ENCODE data around the gene TRMT6. TPM values are rescaled to one million over a fixed set of nuclear protein-coding genes. Genes with fewer than 3 reads are reported as not detected.

TRMT6 gene
- polyA plus RNA-seq, 1 donor (not counting 4 experiments of a cell fraction or from before 2014, with no cell fraction given) = 26.3 TPM

DNA sequence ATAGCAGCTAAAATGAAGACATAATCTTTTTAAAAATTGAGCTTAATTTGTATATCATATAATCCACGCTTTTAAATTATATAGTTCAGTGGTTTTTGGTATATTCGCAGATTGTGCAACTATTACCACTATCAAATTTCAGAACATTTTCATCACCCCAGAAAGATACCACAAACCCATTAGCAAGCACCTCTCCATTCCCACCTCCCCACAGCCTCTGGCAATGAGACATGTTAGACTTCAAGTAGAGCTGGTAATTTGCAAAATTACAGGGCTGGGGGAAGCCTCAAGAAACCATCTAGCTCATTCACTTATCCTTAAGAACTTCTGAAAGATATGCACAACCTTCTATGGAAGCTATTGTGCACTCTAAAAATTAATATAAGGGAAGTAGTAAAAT lies 37.2 kb downstream of the TRMT6 start:
- Histone ChIP-seq H4K20me1 (ENCODE audit: control insufficient read depth, extremely low read depth, insufficient read depth, low read length) (no peaks in the 10 kb centered on the region), H3K9me3 (ENCODE audit: control insufficient read depth, low read depth, low read length) (no peaks in the 10 kb centered on the region), H3K79me2 (ENCODE audit: control insufficient read depth, insufficient read depth, low read length) (no peaks in the 10 kb centered on the region), H3K4me3 (ENCODE audit: control insufficient read depth in 2 of 3, extremely low read depth in 1 of 3, insufficient read depth in 2 of 3, low read depth in 1 of 3, low read length in 3 of 3) (no peak overlapping the region), H3K27me3 (ENCODE audit: control insufficient read depth, extremely low read depth, insufficient read depth, low read length) (peaks cover 7% of the 10 kb centered on the region), H3K4me1 (ENCODE audit: control insufficient read depth, extremely low read depth, insufficient read depth, low read length) (peaks cover 4% of the 10 kb centered on the region), H3K4me2 (ENCODE audit: control insufficient read depth, extremely low read depth, insufficient read depth, low read depth, low read length) (no peak overlapping the region), H3K27ac (ENCODE audit: control insufficient read depth, insufficient read depth, low read length) (no peak overlapping the region), H2AFZ (ENCODE audit: control insufficient read depth, low read length) (no peak overlapping the region), H3K36me3 (ENCODE audit: control insufficient read depth in 2 of 2, extremely low read depth in 1 of 2, insufficient read depth in 2 of 2, low read length in 2 of 2) (no peaks in the 10 kb centered on the region), H3K9me1 (ENCODE audit: control insufficient read depth, extremely low read depth, insufficient read depth, low read length) (no peaks in the 10 kb centered on the region), H3K9ac (ENCODE audit: control insufficient read depth, extremely low read depth, insufficient read depth, low read length) (no peak overlapping the region)
- FAIRE-seq (no peak), DNase-seq (ENCODE audit: low read depth, low spot score) (no peak)
- TF ChIP-seq, protein P1, sequence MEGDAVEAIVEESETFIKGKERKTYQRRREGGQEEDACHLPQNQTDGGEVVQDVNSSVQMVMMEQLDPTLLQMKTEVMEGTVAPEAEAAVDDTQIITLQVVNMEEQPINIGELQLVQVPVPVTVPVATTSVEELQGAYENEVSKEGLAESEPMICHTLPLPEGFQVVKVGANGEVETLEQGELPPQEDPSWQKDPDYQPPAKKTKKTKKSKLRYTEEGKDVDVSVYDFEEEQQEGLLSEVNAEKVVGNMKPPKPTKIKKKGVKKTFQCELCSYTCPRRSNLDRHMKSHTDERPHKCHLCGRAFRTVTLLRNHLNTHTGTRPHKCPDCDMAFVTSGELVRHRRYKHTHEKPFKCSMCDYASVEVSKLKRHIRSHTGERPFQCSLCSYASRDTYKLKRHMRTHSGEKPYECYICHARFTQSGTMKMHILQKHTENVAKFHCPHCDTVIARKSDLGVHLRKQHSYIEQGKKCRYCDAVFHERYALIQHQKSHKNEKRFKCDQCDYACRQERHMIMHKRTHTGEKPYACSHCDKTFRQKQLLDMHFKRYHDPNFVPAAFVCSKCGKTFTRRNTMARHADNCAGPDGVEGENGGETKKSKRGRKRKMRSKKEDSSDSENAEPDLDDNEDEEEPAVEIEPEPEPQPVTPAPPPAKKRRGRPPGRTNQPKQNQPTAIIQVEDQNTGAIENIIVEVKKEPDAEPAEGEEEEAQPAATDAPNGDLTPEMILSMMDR (optimal IDR thresholded peaks at IDR 0.05 in 1 of 3, IDR thresholded peaks at IDR 0.05 in 1 of 3, conservative IDR thresholded peaks at IDR 0.05 in 1 of 3; ENCODE audit: extremely low read depth in 1 of 3, insufficient read depth in 2 of 3, low read length in 3 of 3) = no peak
- no peak for TF ChIP-seq EZH2 (IDR thresholded peaks at IDR 0.05; ENCODE audit: low read length)
- dilution Hi-C loops (cut with MboI; ENCODE audit: extremely low pct_ligation_motif_present, low sequenced_read_pairs) = no loop called here

DNA sequence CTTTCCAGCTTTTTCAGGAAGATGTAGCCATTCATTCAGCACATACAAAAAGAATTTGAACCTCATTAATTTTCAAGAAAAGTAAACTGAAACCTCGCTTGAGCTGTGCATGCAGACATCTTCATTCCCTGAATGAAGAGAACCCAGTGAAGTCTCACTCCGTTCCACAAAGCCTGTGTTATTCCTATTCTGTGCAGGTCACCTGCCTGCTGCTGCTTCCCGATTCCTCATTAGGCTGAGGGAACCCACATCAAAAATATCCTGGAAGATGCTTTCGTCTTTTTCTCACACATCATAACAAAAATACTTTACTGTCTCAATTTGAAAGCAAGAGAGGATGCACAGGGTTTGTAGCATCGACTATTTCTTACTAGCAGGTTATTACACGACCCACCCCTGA lies 40.1 kb downstream of the TRMT6 start:
- Histone ChIP-seq H3K9ac (ENCODE audit: control insufficient read depth, extremely low read depth, insufficient read depth, low read length) (no peak overlapping the region), H3K4me3 (ENCODE audit: control insufficient read depth in 2 of 3, extremely low read depth in 1 of 3, insufficient read depth in 2 of 3, low read depth in 1 of 3, low read length in 3 of 3) (no peak overlapping the region), H3K9me3 (ENCODE audit: control insufficient read depth, low read depth, low read length) (no peaks in the 10 kb centered on the region), H4K20me1 (ENCODE audit: control insufficient read depth, extremely low read depth, insufficient read depth, low read length) (no peaks in the 10 kb centered on the region), H3K27ac (ENCODE audit: control insufficient read depth, insufficient read depth, low read length) (no peak overlapping the region), H3K36me3 (ENCODE audit: control insufficient read depth in 2 of 2, extremely low read depth in 1 of 2, insufficient read depth in 2 of 2, low read length in 2 of 2) (no peaks in the 10 kb centered on the region), H2AFZ (ENCODE audit: control insufficient read depth, low read length) (no peak overlapping the region), H3K4me1 (ENCODE audit: control insufficient read depth, extremely low read depth, insufficient read depth, low read length) (peaks cover 4% of the 10 kb centered on the region), H3K9me1 (ENCODE audit: control insufficient read depth, extremely low read depth, insufficient read depth, low read length) (no peaks in the 10 kb centered on the region), H3K79me2 (ENCODE audit: control insufficient read depth, insufficient read depth, low read length) (no peaks in the 10 kb centered on the region), H3K4me2 (ENCODE audit: control insufficient read depth, extremely low read depth, insufficient read depth, low read depth, low read length) (no peak overlapping the region), H3K27me3 (ENCODE audit: control insufficient read depth, extremely low read depth, insufficient read depth, low read length) (peaks cover 7% of the 10 kb centered on the region)
- TF ChIP-seq EZH2 (IDR thresholded peaks at IDR 0.05; ENCODE audit: low read length) = no peak
- TF ChIP-seq, protein P1 (optimal IDR thresholded peaks at IDR 0.05 in 1 of 3, IDR thresholded peaks at IDR 0.05 in 1 of 3, conservative IDR thresholded peaks at IDR 0.05 in 1 of 3; ENCODE audit: extremely low read depth in 1 of 3, insufficient read depth in 2 of 3, low read length in 3 of 3) = no peak
- DNase-seq (ENCODE audit: low read depth, low spot score) (no peak), FAIRE-seq (no peak)
- dilution Hi-C loops (cut with MboI; ENCODE audit: extremely low pct_ligation_motif_present, low sequenced_read_pairs) = no loop called here

Data from keratinocyte (primary cell).